Stimulated activated CD4-positive, alpha-beta T cell treated with anti-CD3 and anti-CD28 coated beads, Interleukin-1b, Interleukin-23, amount 100 ng/mL, for 48 hours (primary cell): ENCODE results near the gene FGF18.
"Not testable (repeated sequence)": the region's sequence is repeated elsewhere in the genome, so short reads cannot be mapped to it uniquely, and the experiment has no call there.

Source experiments
- DNase-seq: peaks from one replicate; pipeline ENCODE4 v3.0.0-alpha.2; 2020

The FGF18 gene

DNA sequence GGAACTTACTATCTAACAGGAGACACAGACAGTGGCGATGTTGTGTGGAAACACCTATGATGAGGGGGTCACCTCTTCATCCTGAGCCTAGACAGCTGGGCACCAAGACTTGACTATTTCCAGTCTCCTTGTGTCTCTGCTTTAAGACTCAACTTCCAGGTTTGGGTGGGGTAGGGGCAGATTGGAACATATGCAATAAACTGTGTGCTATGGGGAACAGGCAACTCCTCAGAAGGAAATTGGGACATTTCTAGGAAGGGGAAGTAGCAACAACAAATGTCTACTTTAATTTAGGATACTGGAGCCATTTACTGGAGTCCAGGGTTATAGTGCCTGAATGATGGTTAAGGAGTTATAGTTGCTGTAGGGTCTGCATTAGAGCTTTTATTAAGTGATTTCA is 57.3 kb downstream of the FGF18 start:
- no peak for DNase-seq

DNA sequence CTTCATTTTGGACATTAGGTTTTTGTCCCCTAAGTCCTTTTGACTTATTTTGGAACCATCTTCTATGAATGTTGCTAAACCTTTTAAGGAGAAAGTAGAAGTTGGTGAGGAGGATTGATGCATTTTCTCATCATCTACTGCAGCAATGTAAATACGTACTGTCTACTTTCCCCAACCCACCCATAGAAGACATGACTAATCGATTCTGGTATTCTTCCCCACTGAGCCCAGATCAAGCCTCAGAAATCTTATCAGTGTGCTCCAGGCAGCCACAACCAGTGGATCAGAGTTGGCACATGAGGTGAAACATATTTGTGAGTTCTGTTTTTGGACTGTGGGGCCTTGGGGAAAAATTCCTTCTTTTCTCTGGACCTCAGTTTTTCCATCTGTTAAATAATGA is 57.7 kb downstream of the FGF18 start:
- DNase-seq: no peak

DNA sequence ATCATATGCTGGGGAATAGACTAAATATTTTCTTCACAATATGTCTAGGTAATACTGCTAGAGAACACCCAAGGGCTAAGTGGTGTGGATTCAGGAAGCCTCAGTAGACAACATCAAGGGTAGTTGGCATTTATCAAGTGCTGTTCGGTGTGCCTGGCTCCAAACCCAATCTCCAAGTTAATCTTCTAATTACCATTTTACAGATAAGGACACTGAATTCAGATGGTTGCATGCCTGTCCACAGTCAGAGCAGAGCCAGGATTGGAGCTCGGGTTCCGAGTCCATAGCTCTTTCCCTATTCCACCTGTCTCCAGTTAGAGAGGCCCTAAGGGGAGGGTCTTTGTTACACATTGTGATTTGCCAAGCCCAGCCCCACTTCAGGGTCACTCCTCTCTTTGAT is 58.2 kb downstream of the FGF18 start:
- DNase-seq: no peak

DNA sequence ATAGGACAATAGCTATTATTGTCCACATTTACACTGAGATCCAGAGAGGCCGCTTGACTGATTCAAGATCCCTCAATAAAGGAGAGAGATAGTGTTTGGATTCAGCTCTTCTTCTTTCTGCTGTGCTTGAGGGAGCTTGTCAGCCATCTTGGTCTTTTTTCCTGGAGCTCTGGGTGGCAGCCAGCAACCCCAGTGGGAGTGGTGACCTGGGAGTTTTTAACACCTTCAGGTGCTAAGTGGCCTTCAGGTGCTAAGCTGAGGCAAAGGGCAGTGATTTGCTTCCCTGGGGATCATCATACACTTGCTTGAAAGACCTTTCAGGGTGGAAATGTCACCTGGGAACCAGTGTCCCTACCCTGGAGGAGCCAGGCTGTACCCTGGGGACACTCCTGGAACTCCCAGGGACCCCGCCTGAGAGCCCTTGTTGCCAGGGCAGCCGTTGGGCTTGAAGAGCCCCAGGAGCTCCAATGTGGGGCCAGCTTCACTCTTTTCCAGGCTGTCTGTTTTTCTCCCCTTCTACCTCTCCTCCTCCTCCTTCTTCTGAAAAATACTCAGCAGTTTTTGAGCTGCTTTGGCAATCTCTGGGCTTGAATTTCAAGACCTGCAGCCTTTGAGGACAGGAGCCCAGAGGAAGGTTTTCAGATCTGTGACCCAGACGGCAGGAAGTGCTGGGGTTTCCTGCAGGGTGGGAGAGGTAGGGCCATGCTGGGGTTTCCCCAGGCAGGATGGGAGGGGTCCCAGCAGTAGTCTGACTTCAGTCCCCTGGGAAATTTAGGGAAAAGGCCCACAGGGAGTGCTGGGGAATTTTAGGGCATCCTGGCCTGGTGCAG is 59.7 kb downstream of the FGF18 start:
- DNase-seq: no peak

DNA sequence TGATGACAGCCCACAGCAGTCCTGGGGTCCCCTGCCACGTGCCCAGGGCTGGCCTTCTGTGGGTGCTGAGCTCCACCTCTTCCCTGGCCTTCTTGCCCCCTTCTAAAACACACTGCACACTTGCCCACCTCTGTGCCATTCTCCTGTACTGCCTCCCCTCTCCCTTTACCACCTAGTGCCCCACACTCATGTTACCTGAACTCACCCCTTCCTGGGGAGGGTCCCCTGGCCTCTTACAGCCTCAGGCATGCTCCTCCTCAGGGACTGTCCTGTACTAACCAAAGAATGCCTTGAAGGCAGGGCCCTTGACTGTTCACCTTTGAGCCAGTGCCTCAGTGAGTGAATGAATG is 60.3 kb downstream of the FGF18 start:
- no peak for DNase-seq

DNA sequence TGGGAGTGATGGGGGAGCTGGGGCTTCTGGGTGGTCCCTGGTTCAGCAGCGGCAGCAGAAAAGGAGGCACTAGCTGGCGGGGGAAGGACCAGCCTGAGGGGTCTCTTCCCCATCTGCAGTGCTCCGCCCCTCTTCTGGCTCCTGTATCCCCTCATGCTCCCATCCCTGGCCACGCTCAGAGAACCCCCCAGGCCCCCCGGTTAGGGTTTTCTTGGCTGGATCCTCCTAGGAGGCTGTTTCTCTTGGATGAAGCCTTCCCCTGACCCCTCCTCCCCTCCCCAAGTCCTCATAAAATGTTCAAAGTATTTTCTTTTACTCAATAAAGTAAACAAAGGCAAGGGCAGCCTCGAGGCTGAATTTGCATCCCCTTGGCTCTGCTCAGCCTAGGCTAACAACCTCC is 60.8 kb downstream of the FGF18 start:
- DNase-seq: no peak

DNA sequence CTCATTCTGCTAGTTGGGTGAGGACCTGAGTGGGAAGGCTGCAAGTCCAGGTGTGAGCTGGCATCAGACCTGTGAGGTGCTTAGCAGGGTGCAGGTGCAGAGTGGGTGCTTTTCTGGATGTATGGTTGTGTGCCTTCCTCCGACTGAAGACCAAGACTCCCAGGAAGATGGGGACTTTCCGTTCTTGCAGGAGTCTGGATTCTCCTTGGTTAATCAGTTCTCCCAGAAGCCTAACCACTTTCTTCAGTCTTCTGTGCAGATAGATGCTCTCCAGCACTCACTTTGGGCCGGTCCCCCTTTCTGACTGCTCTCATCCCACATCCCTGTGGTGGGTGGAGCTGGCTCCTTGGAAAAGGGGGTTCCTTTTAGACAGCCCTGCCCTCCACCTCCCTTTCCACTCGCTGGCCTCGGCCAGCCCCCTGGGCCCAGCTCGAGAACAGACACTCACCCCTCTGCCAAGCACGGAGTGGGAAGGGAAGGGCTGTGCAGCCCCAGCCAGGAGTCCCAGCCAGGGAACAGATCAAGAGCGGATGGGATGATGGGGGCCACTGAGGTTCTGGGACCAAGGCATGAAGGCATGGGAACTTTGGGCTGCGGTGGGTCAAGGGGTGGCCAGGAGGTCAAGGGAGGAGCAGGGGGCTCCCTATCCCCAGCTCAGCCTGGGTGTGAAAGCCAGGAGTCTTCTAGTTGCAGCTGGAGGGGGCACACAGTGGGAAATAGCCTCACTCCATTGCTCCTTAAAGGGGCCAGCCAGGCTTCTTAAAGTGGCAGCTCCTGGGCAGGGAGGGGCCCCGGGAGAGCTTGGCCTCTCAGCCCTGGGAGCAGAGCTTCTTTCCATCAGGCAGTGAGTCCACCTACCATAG is 62.4 kb downstream of the FGF18 start:
- no peak for DNase-seq

DNA sequence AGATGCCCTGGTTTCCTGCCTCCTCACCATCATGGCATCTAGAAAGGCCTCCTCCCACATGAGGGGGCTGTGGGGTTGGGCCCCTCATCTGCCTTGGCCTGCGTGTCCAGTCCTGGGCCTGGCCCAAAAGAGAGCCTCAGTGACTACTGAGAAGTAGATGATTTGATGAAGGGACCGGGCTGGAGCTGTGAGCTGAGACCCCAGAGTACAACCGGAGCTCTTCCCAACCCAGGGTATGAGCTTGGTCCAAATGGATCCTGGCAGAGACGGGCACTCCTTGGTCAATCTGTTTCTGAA is 62.9 kb downstream of the FGF18 start:
- DNase-seq: no peak

DNA sequence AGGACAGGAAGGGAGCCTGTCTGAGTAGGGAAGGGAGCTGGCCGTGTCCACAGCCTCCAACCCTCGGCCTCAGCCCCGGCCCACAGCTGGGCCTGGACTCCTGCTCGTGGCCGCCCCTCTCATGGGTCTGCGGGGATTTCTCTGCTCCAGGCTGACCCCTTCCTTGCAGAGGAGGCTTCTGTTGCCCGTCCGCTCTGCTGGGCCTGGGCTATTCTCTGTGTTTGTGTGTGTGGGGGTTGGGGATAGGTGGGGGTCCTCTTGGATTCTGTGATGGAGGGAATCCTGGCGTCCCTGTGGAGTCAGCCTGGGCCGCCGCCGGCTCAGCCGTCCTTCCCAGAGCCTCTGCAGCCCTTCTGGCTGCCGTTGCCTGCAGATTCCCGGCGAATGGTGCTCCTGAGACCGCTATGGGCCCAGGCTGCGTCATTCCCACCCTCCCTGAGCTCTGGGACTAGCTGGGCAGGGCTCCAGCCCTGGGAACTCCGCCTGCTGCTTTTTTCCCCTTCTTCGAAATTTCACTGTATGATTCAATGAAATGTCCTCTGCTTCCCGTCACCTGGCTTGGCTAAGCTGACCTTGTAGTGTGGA is 64.2 kb downstream of the FGF18 start:
- DNase-seq: no peak

DNA sequence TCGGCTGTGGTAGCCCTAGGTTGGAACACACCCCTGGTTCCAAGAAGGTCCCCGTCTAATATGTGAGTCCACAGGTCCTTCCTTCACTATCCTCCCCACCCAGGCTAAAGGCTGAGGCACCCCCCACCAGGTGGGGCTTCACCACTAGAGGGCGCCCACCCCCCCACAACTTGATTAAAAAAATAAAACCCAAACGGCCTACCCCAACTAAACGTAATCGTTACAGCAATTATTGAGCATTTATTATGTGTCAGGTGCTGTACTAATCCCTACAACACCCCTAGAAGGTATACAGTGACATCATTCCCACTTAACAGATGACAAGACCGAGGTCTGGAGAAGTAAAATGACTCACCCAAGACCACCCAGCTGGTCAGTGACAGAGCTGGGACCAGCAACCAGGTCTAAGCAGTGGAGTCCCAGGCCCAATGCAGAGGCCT is 65.0 kb downstream of the FGF18 start:
- peak; percentile 35 for DNase-seq

DNA sequence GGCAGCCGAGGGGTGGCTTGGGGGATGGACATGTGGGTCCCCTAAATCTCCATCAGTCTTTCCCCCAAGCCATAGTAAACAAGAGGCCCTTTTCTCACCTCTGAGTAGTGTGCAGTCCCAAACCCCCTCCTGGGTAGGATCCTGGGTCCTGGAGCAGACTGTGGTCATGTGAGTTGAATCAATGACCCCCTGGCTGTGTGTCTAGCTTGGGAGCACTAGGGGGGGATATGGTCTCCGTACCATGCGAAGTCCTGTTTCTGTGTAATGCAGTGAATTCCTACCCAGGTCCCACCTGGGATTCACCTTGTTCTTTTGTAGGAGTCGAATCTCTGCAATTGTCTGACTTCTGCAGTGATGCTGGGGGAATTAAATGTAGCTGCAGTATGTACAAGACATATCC is 66.2 kb downstream of the FGF18 start:
- DNase-seq: no peak

DNA sequence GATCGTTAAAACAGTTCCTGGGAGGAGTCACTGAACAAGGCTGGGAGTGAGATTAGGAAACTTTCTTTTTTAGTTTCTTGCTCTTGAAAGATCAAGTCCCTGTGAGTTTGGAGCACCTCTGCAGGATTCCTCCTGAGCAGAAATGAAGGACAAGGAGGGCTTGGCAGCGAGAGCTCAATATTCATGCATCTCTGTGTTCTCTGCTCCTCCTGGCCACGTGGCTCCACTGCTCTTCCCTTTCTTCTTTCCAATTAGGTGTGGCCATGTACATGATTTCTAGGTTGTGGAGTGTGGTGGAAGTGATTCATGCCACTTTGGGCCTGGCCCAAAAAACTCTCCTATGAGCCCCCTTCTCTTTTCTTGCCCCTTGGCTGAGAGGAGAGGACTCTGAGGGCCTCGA is 67.2 kb downstream of the FGF18 start:
- DNase-seq: no peak

DNA sequence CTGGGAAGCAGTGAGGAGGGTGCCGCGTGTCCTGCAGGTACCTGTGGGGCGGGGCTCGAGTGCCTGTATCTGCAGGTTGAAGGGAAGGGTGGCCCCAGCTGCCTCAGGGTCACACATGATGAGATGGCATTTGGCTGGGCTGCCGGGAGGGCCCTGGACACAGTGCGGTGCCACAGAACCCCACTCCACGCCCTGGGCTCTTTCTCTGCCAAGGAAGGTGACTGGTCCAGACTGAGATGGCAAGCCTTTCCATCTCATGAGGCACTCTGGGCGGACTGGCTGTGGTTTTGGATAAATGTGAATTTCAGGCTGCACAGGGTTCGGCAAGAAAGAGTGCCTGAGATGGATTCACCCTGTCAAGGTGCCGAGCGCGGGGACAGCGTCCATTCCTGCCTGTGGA is 69.4 kb downstream of the FGF18 start:
- no peak for DNase-seq

DNA sequence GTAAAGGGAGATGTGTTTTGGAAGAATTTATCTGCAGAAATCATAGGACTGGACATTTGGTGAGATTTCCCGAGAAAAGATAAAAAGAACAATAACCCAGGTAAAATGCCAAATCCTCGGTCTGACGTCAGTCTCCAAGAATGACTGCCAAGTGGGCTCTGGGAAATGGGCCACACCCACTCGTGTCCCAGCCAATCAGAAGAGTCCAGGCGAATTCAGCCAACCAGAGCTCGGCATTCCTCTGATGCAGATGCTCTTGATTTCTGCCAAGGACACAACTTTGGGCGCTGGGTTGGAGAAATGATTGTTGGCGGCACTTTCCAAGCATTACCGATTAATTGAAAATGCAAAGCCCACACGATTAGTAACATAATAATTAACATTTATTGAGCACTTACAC is 73.3 kb downstream of the FGF18 start:
- no peak for DNase-seq

DNA sequence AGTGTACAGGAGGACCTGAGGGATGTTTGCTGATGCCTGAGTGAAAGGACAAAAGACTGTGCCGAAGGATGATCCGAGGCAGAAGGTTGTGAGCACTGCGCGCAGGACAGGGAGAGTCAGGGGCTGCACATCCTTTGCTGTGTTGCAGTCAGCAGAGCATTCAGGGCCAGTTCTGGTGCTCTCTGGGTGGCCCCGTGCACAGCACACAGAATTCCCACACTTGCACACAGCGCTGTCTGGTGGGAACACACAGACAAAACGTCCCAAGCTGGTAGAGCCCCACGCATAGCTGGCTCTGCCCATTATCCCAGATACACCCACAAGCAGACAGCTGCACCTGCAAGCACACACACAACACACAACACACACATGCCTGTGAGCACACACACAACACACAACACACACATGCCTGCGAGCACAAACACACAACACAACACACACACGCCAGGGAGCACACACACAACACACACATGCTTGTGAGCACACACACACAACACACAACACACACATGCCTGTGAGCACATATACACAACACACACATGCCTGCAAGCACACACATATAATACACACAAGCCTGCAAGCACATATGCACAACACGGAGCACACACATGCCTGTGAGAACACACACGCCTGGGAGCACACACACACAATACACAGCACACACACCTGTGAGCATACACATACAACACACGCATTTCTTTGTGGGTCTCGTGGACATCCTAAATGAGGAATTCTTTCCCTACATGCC is 74.4 kb downstream of the FGF18 start:
- DNase-seq: no peak

DNA sequence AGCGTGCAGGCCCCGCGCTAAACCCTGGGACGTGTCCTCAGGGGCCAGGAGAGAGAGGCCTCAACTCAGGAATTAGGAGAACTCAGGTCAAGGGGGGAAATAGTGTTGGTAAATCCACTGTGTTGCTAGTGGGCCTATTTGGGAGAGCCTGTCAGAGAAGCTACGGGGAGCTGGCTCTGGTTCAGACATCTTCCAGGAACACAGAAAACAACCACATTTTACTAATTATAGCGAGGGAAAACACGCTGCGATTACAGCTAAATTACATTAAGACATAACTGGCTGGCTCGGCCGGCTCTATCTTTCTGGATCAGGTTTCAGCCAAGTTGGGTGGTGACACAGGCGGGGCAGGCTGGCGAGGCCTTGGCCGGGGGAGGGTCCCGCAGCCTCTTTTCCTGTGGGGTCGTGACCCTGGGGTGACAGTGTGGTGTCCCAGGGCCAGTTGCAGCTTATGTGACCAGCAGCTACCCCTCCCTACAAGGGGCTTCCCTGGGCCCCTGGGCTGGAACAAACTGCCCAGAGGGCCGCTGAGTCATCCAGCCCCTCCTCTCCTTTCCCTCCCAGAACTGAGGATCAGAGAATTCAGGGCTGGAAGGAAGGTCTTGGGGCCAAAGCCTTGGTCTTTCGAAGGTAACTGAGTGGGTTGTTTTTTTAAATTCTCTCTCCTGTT is 75.1 kb downstream of the FGF18 start:
- DNase-seq: no peak

DNA sequence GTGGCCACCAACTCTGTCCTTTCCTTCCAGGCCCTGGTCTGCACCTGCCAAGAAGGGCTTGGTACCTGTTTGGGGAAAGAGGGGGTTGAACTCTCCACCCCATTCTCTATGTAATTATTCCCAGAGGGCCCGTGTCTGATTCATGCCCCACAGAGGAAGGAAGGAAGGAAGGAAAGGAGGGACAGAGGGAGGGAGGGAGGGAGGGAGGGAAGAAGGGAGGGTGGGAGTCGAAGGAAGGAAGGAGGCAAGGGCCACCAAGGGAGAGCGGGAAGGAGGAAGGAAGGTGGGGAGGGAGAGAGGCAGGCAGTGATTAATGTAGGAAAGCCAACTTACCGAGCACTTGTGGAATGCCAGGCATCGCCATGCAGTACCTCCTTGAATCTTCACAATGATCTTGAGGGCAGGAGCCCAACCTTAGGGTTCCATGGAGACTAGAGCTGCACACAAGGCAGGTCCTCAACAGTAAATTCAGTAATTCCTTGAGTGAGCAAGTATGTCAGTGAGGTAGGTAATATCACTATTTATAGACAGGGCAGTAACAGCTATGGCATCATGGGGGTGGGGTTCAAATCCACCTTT is 75.8 kb downstream of the FGF18 start:
- no peak for DNase-seq

DNA sequence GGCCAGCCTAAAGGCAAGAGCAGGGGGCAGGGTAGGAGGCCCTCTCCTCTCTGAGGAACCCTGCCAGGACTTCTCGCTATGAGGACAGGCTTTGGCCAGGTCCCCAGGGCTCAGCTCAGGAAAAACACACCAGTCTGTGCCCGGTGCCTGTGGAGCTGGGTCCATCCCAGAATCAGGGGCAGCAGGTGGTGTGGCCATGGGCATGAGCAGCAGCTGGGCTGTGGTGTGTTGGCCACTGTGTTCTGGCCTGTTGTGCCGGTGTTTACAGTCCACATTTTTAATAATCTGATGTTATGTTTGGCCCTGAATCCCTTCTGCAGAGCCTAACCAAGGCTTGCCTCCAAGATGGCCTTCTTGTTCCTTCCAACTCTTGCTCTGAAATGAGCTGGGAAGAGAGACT is 77.0 kb downstream of the FGF18 start:
- DNase-seq: no peak

DNA sequence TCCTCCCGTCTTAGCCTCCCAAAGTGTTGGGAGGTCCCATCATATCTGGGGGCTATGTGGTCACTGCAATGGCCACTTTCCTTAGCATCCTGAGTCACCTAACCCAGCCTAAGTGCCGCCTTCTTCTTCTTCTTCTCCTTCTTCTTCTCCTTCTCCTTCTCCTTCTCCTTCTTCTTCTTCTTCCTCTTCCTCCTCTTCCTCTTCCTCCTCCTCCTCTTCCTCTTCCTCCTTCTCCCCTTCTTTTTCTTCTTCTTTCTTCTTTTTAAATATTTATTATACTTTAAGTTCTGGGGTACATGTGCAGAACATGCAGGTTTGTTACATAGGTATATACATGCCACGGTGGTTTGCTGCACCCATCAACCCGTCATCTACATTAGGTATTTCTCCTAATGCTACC is 78.0 kb downstream of the FGF18 start:
- DNase-seq: not testable (repeated sequence)

DNA sequence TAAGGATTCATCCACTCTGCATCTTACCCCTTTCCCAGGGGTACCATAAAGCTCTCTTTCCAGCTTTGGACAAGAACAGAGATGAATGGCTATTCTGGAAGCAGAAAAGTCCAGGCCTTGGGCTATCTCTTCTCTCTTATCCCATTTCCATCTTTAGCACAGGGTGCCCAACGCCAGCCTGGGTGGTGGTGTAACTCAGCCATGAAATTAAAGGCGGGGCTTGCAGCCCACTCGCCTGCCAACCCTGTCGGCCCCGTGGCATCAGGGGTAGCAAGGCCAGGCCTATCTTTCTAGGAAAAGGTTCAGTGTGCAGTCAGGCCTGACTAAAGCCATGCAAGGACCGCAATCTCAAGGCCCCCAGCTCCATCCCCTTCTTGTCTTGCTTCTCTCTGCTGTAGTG is 78.7 kb downstream of the FGF18 start:
- no peak for DNase-seq

DNA sequence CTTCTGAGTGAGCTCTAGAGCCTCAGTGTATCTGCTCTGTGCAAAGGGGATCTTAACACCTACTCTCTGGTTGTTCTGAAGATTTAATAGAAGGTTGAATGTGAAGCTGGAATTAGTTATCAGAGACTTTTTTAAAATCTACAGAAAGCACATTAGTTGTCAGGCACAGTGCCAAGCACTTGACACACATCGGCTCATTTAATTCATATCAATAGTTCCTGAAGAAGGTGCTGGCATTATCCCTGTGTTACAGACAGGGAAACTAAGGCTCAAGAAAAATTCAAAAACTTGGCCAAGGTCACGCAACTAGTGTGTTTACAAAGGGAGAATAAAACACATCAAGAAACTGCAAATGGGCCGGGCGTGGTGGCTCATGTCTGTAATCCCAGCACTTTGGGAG is 80.2 kb downstream of the FGF18 start:
- DNase-seq: no peak

DNA sequence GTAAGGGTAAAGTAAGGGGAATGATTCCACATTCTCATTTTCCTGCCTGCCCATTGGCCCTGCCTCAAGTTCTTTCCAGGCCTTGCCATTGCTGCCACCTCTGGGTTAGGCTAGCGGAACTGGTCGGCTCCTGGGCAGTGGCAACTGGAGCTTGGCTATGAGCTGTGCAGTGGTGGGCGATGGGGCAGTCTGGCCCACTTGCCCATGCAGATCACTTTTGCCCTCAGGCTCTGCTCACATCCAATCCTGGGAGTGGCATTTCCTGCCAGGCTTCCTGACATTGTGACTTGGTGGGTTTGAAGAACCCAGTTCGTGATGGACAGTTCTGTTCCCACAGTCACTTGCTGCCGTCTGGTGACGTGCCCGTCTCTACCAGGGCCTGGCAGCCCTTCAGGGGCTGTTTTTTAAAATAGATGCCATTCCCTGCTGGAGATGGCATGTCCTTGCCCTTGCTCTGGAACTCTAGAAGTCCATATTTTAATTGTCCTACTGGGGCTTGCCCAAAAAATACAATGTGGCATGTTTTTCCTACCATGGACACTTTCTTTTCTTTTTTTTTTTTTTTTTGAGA is 86.1 kb downstream of the FGF18 start:
- no peak for DNase-seq
